Upper lobe of left lung (tissue), 6 donors: ENCODE results near the gene LAMA5. TPM values are rescaled to one million over a fixed set of nuclear protein-coding genes. Genes with fewer than 3 reads are reported as not detected.
A peak's percentile ranks its signal among the peaks of the same experiment; 100 is the strongest.

Source experiments
- ATAC-seq, 2 donors: fragments of 200-7000 bp; cut with Tn5 transposase; one replicate each; pipeline ENCODE4 v1.9.1; 2022; ENCODE audit warnings: mild to moderate bottlenecking in 2 of 2, moderate library complexity in 2 of 2; ENCODE audit not compliant: low FRiP score in 2 of 2
- DNase-seq, 2 donors: peaks; one replicate each; pipeline ENCODE4 v3.0.0-alpha.2; 2019 to 2020
- H3K27ac ChIP-seq, 4 donors: fragments of 200-600 bp; sonication (generic); one replicate each; pipeline ENCODE4 v1.5.1; 2016 to 2019
- H3K27me3 ChIP-seq, 4 donors: fragments of 200-600 bp; sonication (generic); one replicate each; pipeline ENCODE4 v1.5.1; 2017 to 2019
- H3K36me3 ChIP-seq, 4 donors: fragments of 200-600 bp; sonication (generic); one replicate each; pipeline ENCODE4 v1.5.1; 2016 to 2019
- H3K4me1 ChIP-seq, 4 donors: fragments of 200-600 bp; sonication (generic); one replicate each; pipeline ENCODE4 v1.5.1; 2018 to 2019
- H3K4me3 ChIP-seq, 4 donors: fragments of 200-600 bp; sonication (generic); one replicate each; pipeline ENCODE4 v1.5.1; 2017 to 2019; ENCODE audit warnings: mild to moderate bottlenecking in 2 of 4, moderate library complexity in 1 of 4
- H3K9me3 ChIP-seq, 4 donors: fragments of 200-600 bp; sonication (generic); one replicate each; pipeline ENCODE4 v1.5.1; 2018 to 2019
- CTCF ChIP-seq, 6 experiments: fragments of 450-650 bp in 4 of 6; fragments of 200-600 bp in 2 of 6; sonication (generic) in 2 of 6; IDR thresholded peaks; one replicate each; pipeline ENCODE4 v1.5.1; 2016 to 2019; ENCODE audit warnings: antibody characterized with exemption in 6 of 6
- EP300 ChIP-seq, 4 donors: sonication (generic); formaldehyde crosslinking; IDR thresholded peaks; one replicate each; pipeline ENCODE4 v1.5.1; 2017; ENCODE audit warnings: antibody characterized with exemption in 4 of 4, control low read depth in 2 of 4
- POLR2A ChIP-seq, 4 donors: fragments of 450-650 bp; IDR thresholded peaks; one replicate each; pipeline ENCODE4 v1.5.1; 2016 to 2017; ENCODE audit warnings: antibody characterized with exemption in 4 of 4, mild to moderate bottlenecking in 2 of 4
- POLR2AphosphoS5 ChIP-seq, 2 donors: sonication (generic); formaldehyde crosslinking; IDR thresholded peaks; one replicate each; pipeline ENCODE4 v1.5.1; 2017; ENCODE audit warnings: antibody characterized with exemption in 2 of 2
- WGBS, 2 donors: methylation state at CpG; one replicate each; pipeline ENCODE4 v1.1.5; 2017 to 2018; 5-methylcytosine and 5-hydroxymethylcytosine counted together
- total RNA-seq, 6 donors: library from RNA; depleted of rRNA in 4 of 6; stranded (reverse); fragments of >200 nt in 4 of 6; gene quantifications; one replicate each; pipeline versions ENCODE4 v1.1.0 to v1.2.1, GENCODE V29; 2016 to 2021
- donor health status: DM: no; HTN: no; CAD: no; lungs with moderate emphysema.
- donor health status: DM: no; HTN: yes; CAD: no; lungs with severe emphysema.

Gene LAMA5
- total RNA-seq, 6 donors from 2014 or later, result 176 to 1,019 (median 307) TPM

- DNase-seq (peak in 1 of 2 donors; percentile 62), ATAC-seq (no peak)
- Histone ChIP-seq H3K27ac (no peak overlapping the region), H3K9me3 (no peaks in the 10 kb centered on the region), H3K27me3 (no peaks in the 10 kb centered on the region), H3K4me3 (no peak overlapping the region), H3K4me1 (no peaks in the 10 kb centered on the region), H3K36me3 (peaks cover 34 to 94% (median 86%) of the 10 kb centered on the region in 4 donors)
- 91 to 92% methylated on average over 10 to 14 of the region's 14 CpGs for WGBS, 2 donors
- no peak for TF ChIP-seq EP300 (IDR thresholded peaks at IDR 0.05)
- TF ChIP-seq POLR2AphosphoS5 (IDR thresholded peaks at IDR 0.05), result no peak
- TF ChIP-seq CTCF (IDR thresholded peaks at IDR 0.05), result no peak
- no peak for TF ChIP-seq POLR2A (IDR thresholded peaks at IDR 0.05)
These were observed 41.8 kb downstream of the LAMA5 start for GRCh38 chr20:62325172-62325905.

GRCh38 chr20:62323980-62324906, 42.9 kb downstream of the LAMA5 start:
- Histone ChIP-seq H3K27ac (no peak overlapping the region), H3K4me1 (no peaks in the 10 kb centered on the region), H3K9me3 (no peaks in the 10 kb centered on the region), H3K4me3 (no peak overlapping the region), H3K27me3 (no peaks in the 10 kb centered on the region), H3K36me3 (peaks cover 27 to 91% (median 85%) of the 10 kb centered on the region in 4 donors)
- ATAC-seq (no peak), DNase-seq (peak in 1 of 2 donors; percentile 70)
- TF ChIP-seq CTCF (IDR thresholded peaks at IDR 0.05), result no peak
- no peak for TF ChIP-seq POLR2AphosphoS5 (IDR thresholded peaks at IDR 0.05)
- TF ChIP-seq POLR2A (IDR thresholded peaks at IDR 0.05), result no peak
- TF ChIP-seq EP300 (IDR thresholded peaks at IDR 0.05), result no peak
- 87% methylated on average over 23 of the region's 25 CpGs; no CpG with 5 or more reads in 1 of the 2 donors for WGBS, 2 donors

GRCh38 chr20:62323146-62323979, 43.7 kb downstream of the LAMA5 start:
- no peak overlapping the region for H3K27ac ChIP-seq
- H3K36me3 ChIP-seq, result peaks cover 29 to 91% (median 86%) of the 10 kb centered on the region in 4 donors
- DNase-seq (peak in 1 of 2 donors; percentile 78), ATAC-seq (no peak)
- H3K4me3 ChIP-seq, result no peak overlapping the region
- 83 to 94% methylated on average over 20 to 40 of the region's 52 CpGs for WGBS, 2 donors
- H3K27me3 ChIP-seq, result no peaks in the 10 kb centered on the region
- no peaks in the 10 kb centered on the region for H3K4me1 ChIP-seq
- no peak for TF ChIP-seq POLR2AphosphoS5 (IDR thresholded peaks at IDR 0.05)
- TF ChIP-seq CTCF (IDR thresholded peaks at IDR 0.05), result no peak
- TF ChIP-seq POLR2A (IDR thresholded peaks at IDR 0.05), result no peak
- no peak for TF ChIP-seq EP300 (IDR thresholded peaks at IDR 0.05)
- H3K9me3 ChIP-seq, result no peaks in the 10 kb centered on the region

- no peak for TF ChIP-seq POLR2AphosphoS5 (IDR thresholded peaks at IDR 0.05)
- TF ChIP-seq POLR2A (IDR thresholded peaks at IDR 0.05), result no peak
- ATAC-seq (no peak), DNase-seq (peak in 1 of 2 donors; percentile 69)
- H3K27ac ChIP-seq, result no peak overlapping the region
- no peak overlapping the region for H3K4me3 ChIP-seq
- H3K4me1 ChIP-seq, result no peaks in the 10 kb centered on the region
- H3K9me3 ChIP-seq, result no peaks in the 10 kb centered on the region
- no peaks in the 10 kb centered on the region for H3K27me3 ChIP-seq
- peaks cover 23 to 87% (median 80%) of the 10 kb centered on the region in 4 donors for H3K36me3 ChIP-seq
- 97 to 98% methylated on average over 5 to 7 of the region's 16 CpGs for WGBS, 2 donors
These were observed 44.5 kb downstream of the LAMA5 start for GRCh38 chr20:62322492-62323041.
